NCI-H1930 (cell line): ENCODE data around the gene MPZL1.
"Not testable (repeated sequence)": the region's sequence is repeated elsewhere in the genome, so short reads cannot be mapped to it uniquely, and the experiment has no call there.

Source experiments
- DNase-seq, 2 experiments: peaks; one replicate each; lab custom pipeline; 2025; lab: John Stamatoyannopoulos, UW

Gene MPZL1

DNA sequence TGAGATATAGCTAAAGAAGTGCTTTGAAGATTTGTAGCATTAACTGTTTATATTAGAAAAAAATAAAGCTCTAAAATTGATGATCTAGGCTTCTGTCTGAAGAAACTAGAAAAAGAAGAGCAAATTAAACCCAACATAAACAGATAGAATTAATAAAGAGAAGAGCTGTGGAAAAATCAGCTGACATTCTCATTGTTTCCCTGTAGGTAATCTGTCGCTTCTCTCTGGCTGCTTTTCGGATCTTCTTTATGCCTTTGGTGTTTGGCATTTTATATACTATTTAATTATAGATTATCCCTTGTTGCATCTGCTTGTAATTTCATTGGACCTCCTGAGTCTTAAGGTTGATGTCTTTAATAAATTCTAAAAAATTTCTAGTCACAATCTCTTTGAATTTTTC is 59.8 kb downstream of the MPZL1 start:
- DNase-seq = no peak

DNA sequence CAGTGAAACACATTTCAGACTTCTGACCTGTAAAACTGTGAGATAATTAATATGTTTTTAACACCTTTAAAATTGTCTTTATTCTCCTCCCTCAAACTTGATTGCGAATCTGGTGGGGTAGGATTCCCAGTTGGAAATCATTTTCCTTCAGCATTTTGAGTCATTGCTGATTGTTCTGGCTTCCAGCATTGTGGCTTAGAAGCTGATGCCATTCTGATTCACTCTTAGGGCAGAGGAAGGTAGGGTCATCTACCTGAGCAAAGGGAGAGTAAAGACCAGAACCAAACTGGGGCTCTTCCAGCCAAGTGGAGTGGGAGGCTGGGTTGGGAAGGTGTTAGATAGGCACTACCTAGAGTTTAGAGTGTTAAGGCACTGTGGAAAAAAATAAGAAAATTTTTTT is 61.2 kb downstream of the MPZL1 start:
- no peak for DNase-seq

DNA sequence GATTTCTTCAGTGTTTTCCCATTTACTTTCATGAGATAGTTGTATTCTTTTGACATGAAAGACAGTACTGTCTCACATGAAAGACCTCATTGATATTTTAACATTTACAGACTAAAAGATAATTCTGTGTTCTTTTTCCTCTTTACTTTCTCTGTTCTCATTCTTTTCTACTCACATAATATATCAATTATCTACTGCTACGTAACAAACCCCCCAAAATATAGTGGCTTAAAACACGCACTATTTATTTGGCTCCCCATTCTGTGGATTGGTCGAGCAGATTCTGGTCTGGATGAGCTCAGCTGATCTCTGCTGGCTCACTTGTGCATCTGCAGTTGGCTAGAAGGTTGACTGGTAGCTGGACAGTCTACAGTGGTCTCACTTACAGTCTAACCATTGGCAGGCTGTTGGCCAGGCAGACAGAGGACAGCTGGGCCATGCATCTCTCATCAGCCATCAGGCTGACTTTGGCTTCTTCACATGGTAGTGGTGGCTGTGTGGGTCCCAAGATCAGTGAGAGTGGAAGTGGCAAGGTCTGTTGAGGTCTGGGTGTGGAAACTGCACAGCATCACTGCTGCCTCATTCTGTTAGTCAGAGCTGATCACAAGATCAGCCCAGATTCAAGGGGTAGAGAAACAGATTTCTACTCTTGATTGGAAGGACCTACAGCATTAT is 63.2 kb downstream of the MPZL1 start:
- DNase-seq = no peak

DNA sequence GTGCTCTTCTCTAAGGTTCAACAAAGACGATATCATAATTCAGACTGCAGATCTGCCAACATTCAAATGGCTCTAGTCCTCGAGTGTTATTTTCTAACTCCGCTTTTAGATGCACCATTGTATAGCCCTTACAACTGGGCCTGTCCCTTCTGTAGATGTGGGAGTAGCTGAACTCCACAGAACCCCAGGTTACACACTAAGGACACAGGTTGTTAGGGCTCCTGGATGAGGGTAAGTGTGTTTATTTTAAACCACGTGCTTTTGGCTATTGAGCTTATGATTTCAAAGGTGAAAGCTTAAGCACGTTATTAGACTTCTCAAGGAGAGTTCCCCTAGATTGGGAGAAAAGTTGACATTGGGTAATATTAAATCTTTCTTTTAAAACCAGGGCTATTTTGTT is 64.7 kb downstream of the MPZL1 start:
- DNase-seq = no peak

DNA sequence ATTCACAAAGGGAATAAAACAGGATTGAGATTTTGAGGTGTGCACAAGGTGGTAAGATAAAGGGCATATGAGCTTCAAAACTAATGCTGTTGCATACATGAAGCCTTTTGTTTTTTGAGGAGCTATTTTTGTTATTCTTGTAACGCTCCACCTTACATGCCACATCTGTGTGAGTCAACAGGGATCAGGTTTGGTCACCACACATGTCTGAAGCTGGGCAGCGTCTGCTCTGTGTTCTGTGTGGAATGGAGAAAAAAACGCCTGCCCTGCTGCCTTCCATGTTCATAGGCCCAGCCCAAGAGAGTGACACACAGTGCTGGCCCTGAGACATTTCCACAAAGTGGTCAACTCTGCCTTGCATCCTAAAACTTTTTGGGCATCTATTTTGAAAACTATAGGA is 67.7 kb downstream of the MPZL1 start:
- DNase-seq = no peak

DNA sequence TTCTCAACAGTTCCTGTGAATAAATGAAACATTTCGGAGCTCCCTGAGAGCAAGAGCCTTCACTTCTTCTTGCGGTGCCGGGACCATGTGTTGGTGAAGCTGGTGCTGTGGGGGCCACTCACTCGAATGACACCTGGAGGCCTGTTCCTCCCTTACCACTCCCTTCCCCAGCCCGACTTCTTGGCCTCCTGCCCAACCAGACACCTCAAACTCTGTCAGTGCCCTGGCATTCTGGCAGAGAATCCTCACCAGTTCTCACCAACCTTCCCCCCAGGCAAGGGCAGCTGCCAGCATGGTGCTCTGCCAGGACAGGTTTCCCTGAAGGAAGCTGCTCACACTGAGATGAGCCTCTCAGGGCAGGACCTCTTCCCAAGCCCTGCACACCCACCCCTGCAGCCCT is 68.3 kb downstream of the MPZL1 start:
- no peak for DNase-seq

DNA sequence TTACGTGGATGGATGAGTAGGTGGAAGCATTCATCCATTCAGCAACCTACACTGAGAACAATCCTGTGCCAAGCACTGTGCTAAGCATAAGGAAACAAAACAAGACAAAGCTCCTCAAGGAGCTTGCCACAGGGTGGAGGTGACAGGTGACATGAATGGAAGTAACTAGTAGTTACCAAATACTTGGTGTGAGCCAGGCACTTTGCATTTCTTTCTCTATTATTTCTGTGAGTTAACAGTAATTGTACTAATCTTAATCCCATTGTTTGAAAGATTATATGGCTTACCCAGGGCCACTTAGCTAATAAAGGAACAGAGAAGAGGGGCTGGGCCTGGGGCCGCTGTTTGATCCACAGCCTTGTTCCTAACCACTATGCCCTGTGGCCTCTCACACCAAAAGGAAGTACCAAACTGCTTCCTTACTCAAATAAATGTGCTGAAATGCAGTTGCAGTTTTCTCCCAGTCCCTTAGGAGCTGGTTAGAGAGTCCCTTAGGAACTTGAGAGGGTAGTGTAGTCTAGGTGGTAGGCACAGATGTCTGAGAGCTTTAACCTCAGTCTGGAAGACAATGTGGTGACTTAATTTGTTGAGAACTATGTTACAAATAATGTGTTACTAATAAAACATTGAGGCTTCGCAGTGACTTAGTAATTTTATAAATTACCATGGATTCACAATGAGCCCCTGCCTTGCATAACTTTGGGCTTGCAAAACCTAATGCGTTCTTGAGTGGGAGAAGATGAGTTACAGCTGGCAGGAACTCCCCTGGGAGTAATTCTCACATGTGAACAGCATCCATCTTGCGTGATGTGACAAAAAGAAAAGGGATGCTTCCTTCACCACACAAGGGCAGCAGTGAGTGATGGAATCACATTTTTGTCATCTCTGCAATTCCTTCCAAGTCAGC is 69.8 kb downstream of the MPZL1 start:
- DNase-seq = no peak

DNA sequence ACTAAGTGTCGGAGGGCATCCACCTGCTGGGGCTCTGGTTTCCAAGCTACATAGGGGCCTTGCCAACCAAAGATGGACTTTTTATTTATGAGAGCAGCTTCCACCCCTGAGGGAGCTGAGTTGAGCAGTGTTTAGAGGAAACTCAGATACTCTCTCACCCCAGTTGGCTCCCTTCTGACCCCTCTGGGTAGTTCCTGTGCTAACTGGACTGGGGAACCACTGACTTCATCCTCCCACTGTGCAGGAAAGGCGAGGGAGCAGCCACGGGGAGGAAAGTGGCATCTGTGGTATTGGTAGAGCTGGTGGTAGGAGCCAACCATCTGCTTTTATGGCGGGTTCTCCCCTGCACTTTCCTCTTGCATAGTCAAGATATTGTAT is 70.4 kb downstream of the MPZL1 start:
- DNase-seq = no peak

DNA sequence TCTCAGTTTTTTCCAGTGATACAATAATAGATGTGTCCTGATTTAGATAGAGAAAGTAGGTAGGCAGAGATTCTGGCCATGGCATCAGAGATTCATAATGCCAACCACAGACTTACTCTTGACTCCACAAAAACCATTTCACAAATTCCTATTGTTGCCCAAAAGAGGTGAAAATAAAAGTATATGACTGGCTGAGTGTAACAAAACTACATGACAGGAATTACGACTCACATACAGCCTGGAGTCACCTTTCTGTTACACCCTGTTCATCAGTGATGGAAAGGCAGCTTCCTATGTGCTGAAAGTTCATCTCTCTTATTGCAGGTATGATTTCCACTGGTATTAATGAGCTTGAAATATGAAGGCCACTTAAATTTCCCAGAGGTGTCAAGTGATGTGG is 72.3 kb downstream of the MPZL1 start:
- DNase-seq = no peak

DNA sequence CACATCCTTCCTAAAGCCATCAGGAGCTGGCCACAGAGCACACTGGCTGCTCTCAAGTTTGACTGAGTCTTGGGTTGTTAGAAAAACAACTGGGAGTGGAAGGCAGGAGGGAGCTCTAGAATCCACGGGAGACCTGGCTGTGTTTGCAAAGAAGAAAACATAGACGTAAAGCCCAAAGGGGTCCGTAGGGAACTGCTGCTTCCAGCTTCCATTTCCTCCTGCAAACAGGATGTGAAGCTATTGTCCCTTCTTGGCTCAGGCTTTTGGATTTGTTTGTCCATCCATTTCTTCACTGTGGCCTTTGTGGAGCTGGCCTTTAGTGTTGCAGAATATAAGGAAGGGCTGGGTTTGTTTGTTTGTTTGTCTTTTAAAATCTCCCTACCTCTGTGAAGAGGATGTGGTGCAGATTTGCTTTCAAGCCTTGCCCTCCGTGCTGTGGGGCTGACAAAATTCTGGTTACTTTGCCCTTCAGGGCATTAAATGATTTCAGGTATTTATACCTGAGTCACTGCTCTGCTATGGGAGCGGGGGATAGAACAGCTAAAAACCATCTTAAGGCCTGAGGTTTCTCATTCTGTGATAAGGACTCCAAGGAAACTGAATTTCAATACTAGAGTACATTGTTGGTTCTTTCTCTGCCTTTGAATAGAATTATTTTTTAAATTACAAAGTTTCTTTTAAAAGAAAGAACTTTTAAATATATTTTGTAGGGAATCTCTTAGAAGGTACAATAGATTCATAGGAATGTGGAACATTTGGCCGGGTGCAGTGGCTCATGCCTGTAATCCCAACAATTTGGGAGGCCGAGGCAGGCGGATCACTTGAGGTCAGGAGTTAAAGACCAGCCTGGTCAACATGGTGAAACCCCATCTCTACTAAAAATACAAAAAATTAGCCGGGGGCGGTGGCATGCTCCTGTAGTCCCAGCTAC is 74.3 kb downstream of the MPZL1 start:
- no peak for DNase-seq

DNA sequence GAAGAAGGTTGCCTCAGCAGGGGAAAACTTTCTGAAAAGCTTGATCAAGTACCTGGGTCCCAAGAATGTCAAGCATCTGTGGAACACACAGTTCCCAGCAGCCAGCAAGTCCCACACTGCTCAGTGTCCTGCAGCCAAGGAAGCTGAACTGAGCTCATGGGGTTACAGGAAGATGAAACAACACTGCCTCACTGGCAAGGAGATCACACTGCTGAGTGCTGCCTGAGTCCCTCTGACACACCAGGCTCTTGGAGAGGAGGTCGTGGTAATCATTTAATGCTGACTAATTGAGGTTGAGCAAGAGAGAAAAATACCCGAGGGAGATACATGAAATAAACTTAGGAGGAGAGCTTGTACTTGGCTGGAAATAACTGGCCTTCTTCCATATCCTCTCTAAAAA is 75.2 kb downstream of the MPZL1 start:
- DNase-seq = no peak

DNA sequence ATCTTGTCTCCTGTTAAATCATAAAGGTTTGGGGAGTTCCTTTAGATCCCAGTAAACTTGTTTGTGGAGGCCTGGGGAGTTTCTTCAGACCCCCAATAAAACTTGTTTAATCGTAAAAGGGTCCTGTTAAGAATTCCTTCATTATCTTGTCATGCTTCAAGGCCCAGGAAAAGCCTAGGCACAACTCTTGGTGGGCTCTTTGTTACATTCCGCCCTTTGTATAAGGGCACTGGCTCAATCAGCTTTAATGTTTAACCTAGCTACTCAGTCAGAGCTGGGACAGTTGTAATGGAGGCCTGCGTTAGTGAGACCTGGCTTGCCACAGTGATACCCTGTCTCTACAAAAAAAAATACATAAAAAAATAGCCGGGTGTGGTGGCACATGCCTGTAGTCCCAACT is 77.2 kb downstream of the MPZL1 start:
- DNase-seq = no peak

DNA sequence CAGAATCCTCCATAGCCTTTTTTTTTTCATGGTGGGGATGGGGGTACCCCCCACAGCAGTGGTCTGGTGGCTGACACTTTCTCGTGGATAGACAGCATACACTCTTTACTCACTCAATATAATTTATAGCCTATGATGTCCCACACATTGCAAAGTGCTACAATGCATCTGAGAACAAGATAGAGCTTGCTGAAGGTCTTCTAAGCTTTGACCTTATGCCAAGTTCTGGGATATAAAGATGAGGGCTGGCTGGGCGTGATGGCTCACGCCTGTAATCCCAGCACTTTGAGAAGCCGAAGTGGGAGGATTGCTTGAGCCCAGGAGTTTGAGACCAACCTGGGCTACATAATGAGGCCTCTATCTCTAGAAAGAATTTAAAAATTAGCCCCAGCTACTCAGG is 78.0 kb downstream of the MPZL1 start:
- no peak for DNase-seq

DNA sequence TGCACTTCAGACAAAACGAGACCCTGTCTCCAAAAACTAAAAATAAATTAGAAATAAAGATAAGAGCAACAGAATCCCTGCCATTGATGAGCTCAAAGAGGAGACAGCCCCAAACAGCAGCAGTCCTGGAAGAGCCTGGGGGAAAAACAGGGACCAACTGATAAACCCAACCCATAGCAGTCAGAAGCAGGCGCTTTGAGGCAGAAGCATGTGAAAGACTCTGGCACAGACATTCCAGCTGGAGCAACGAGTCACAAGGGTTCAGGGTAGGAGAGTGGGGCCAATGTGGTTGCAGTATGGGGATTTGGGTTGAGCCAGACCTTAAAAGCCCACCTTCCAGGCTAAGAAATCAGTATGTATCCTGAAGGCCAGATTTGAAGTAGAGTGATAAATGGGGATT is 78.5 kb downstream of the MPZL1 start:
- no peak for DNase-seq

DNA sequence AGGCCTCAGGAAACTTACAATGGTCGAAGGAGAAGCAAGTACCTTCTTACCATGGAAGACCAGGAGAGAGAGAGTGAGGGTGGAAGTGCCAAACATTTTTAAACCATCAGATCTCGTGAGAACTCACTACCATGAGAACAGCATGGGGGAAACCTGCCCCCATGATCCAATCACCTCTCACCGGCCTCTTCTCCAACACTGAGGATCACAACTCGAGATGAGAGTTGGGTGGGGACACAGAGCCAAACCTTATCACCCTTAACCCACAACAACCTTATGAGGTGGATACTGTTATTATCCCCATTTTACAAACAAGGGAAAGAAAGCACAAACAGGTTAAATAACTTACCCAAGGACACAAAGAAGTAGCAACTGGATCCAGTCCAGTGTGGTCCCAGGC is 80.5 kb downstream of the MPZL1 start:
- no peak for DNase-seq

DNA sequence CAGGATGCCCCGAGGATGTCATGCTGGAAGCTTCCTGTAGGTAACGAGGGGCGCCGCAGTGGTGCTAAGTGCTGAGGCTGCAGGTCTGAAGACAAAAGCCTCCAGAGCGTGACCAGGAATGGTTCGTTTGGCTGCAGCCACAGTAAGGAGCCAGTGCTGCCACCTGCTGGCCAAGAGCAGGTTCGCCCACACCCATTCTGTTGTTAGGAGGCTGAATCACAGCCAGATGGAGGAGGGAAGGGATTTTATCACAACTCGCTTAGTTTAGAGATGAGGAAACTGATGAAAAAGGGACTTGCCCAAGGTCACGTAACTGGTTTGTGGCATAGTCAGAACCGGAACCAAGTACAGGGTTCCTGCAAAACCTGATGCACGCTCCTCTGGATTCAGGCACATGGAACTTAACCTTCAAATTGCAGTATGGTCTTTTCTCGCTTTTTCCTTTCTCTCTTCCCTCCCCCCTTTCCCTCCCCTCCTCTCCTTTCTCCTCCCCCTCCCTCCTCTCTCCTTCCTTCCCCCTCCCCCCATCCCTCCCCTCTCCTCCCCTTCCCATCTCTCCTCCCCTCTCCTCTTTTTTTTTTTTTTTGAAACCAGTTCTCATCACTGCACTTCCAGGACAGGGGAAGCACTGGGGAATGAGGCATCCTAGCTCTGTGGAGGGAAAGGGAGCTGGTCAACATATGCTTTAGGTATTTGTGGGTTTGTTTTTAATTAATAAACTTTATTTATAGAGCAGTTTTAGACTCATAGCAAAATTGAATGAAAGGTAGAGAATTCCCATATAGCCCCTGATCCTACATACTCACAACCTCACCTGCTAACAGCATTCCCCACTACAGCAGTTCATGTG is 81.8 kb downstream of the MPZL1 start:
- DNase-seq = peak; percentile 56 to 66

DNA sequence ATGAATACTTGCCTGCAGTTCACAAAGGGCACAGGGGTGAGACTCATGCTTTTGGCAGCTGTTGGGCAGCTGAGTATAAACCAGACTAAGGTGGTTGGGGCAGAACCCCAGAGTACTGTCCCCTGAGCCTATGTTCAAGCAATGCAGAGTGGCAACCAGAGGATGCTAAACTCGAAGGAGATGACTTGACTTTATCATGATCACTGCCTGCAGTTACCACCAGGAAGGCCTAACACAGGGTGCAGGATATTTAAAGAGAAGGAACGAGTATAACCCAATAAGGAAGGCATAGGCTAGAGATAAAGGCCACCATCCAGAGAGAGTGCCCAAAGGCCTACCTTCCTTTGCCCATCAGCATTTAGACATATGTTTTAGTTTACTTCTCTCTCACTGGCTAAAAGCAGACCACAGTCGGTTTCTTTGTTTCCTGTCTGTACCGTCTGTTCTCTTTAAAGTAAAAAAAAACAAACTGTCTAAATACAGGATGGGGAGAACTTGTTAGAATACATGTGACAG is 83.3 kb downstream of the MPZL1 start:
- DNase-seq = no peak

DNA sequence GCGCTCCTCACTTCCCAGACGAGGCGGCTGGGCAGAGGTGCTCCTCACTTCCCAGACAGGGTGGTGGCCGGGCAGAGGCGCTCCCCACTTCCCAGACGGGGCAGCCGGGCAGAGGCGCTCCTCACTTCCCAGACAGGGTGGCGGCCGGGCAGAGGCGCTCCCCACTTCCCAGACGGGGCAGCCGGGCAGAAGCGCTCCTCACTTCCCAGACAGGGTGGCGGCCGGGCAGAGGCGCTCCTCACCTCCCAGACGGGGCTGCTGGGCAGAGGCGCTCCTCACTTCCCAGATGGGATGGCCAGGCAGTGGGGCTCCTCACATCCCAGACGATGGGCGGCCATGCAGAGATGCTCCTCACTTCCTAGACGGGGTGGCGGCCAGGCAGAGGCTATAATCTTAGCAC is 84.5 kb downstream of the MPZL1 start:
- not testable (repeated sequence) for DNase-seq

DNA sequence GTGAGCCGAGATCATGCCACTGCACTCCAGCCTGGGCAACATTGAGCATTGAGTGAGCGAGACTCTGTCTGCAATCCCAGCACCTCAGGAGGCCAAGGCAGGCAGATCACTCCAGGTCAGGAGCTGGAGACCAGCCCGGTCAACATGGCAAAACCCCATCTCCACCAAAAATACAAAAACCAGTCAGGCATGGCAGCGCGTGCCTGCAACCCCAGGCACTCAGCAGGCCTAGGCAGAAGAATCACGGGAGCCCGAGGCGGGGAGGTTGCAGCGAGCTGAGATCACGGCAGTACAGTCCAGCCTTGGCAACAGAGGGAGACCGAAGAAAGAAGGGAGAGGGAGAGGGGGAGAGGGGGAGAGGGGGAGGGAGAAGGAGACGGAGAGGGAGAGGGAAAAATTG is 84.9 kb downstream of the MPZL1 start:
- not testable (repeated sequence) for DNase-seq

DNA sequence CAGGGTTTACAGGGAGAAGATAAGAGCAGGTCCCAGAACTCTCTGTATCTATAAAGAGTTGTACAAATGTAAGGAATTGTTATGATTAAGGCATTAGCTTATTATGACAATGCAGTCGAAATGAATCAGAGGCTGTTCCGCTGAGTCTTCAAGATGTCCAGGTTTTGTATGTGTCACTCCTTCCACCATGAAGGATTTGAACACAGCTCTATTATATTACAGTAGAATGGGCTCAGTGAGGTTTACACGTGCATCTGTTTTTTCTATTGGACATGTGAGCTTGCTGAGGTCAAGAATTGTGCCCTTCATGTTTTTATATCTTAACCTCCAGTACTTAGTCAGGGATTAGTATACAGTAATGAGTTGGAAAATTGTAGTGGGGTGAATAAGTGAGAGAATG is 86.3 kb downstream of the MPZL1 start:
- DNase-seq = no peak

DNA sequence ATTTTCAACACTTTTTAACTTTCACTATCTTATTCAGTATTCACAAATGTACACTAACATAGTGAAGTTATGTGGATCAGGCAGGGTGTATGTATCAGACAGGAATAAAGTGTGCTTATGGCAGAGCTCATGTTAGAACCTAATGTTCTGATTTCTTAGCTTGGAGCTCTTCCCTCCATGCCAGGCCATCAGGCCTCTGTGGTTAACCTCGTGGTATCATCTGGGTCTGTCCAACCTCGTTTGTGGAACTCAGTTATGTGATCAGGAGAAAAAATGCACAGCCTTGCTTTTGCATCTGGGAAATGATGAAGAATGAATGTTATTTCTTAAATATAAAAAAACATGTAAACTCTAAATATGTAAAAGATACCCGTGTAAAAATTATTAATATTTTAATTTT is 86.9 kb downstream of the MPZL1 start:
- no peak for DNase-seq
